B cell (primary cell): ENCODE results near the gene RASGRF2. TPM values are rescaled to one million over a fixed set of nuclear protein-coding genes. Genes with fewer than 3 reads are reported as not detected.

Experiments
- ATAC-seq: fragments of 200-7000 bp; cut with Tn5 transposase; one replicate; pipeline ENCODE4 v1.10.0; 2021; ENCODE audit warnings: low read depth, mild to moderate bottlenecking, moderate number of reproducible peaks, moderate library complexity
- CTCF ChIA-PET: fragments of 350-600 bp; sonication (Branson Sonifier 250); formaldehyde crosslinking; loops from one replicate; lab custom pipeline; 2021; ENCODE audit warnings: antibody characterized with exemption, inconsistent platforms; lab: Charles Lee
- POLR2A ChIA-PET: fragments of 350-600 bp; sonication (Branson Sonifier 250); formaldehyde crosslinking; loops from one replicate; lab custom pipeline; 2021; ENCODE audit warnings: antibody characterized with exemption; lab: Charles Lee
- DNase-seq: peaks from one replicate; pipeline ENCODE4 v3.0.0; 2013
- H2AFZ ChIP-seq: 2 replicates; pipeline ENCODE4 v1.6.1; 2012; ENCODE audit warnings: mild to moderate bottlenecking, low read depth, low read length; ENCODE audit not compliant: insufficient read depth, poor library complexity, severe bottlenecking
- H3K27ac ChIP-seq, 2 donors: 1 replicate in 1 of 2; 2 replicates in 1 of 2; pipeline ENCODE4 v1.5.1; 2012 to 2013; ENCODE audit warnings: low read length in 2 of 2, mild to moderate bottlenecking in 2 of 2, moderate library complexity in 1 of 2
- H3K27me3 ChIP-seq, 4 experiments: fragments of 200-600 bp in 1 of 4; sonication (generic) in 1 of 4; replicated peaks in 1 of 4; 1 replicate in 2 of 4; 2 replicates in 2 of 4; pipeline versions ENCODE4 v1.6.1 to v1.7.0; 2013 to 2016; ENCODE audit warnings: low read length in 3 of 4, mild to moderate bottlenecking in 2 of 4, mixed read lengths in 1 of 4, moderate library complexity in 1 of 4; ENCODE audit not compliant: insufficient read depth in 4 of 4, control insufficient read depth in 3 of 4; ENCODE audit errors: control extremely low read depth in 1 of 4
- H3K36me3 ChIP-seq, 2 experiments: replicated peaks in 1 of 2; 1 replicate in 1 of 2; 2 replicates in 1 of 2; pipeline versions ENCODE4 v1.6.1 to v1.7.1; 2013; ENCODE audit warnings: low read length in 1 of 2; ENCODE audit not compliant: insufficient read depth in 2 of 2, control insufficient read depth in 1 of 2; ENCODE audit errors: control extremely low read depth in 1 of 2, extremely low read depth in 1 of 2
- H3K4me1 ChIP-seq, 2 donors: fragments of 200-600 bp in 1 of 2; sonication (generic) in 1 of 2; 1 replicate in 1 of 2; 2 replicates in 1 of 2; pipeline versions ENCODE4 v1.5.1 to v1.6.1; 2013 to 2017; ENCODE audit warnings: low read length in 2 of 2; ENCODE audit not compliant: control insufficient read depth in 2 of 2, insufficient read depth in 2 of 2
- H3K4me2 ChIP-seq: replicated peaks from 2 replicates; pipeline ENCODE3; 2012; ENCODE audit warnings: mild to moderate bottlenecking, low read depth, low read length; ENCODE audit not compliant: poor library complexity, severe bottlenecking
- H3K4me3 ChIP-seq, 5 experiments: fragments of 200-600 bp in 1 of 5; sonication (generic) in 1 of 5; 1 replicate in 3 of 5; 2 replicates in 2 of 5; pipeline versions ENCODE4 v1.5.1 to v1.7.0; 2011 to 2016; ENCODE audit warnings: low read length in 4 of 5, mild to moderate bottlenecking in 4 of 5, low read depth in 2 of 5, control low read depth in 1 of 5, moderate library complexity in 1 of 5; ENCODE audit not compliant: insufficient read depth in 1 of 5; ENCODE audit errors: control extremely low read depth in 1 of 5, extremely low read depth in 1 of 5
- H3K79me2 ChIP-seq: fragments of 200-600 bp; sonication (generic); one replicate; pipeline ENCODE4 v1.6.0; 2016; ENCODE audit warnings: low read length; ENCODE audit not compliant: control insufficient read depth, insufficient read depth
- H3K9ac ChIP-seq: fragments of 200-600 bp; sonication (generic); 2 replicates; pipeline ENCODE4 v1.6.1; 2017; ENCODE audit warnings: mild to moderate bottlenecking, low read length, moderate library complexity
- H3K9me3 ChIP-seq, 3 donors: one replicate each; pipeline versions ENCODE4 v1.6.1 to v1.7.1; 2013; ENCODE audit warnings: low read length in 2 of 3; ENCODE audit not compliant: control insufficient read depth in 2 of 3, insufficient read depth in 1 of 3; ENCODE audit errors: control extremely low read depth in 1 of 3
- H4K20me1 ChIP-seq: 2 replicates; pipeline ENCODE4 v1.6.0; 2012; ENCODE audit warnings: mild to moderate bottlenecking, low read length; ENCODE audit not compliant: insufficient read depth, control insufficient read depth, poor library complexity, severe bottlenecking
- H3K27ac Mint-ChIP-seq: one replicate; pipeline ENCODE4 v1.8.0; 2021; ENCODE audit warnings: mixed read lengths
- H3K27me3 Mint-ChIP-seq: one replicate; pipeline ENCODE4 v1.8.0; 2021; ENCODE audit warnings: mixed read lengths
- H3K4me1 Mint-ChIP-seq: one replicate; pipeline ENCODE4 v1.8.0; 2021; ENCODE audit warnings: mixed read lengths
- H3K4me3 Mint-ChIP-seq: one replicate; pipeline ENCODE4 v1.8.0; 2021; ENCODE audit warnings: mixed read lengths
- H3K9me3 Mint-ChIP-seq: one replicate; pipeline ENCODE4 v1.8.0; 2022; ENCODE audit warnings: mixed read lengths; ENCODE audit not compliant: insufficient read depth
- EZH2 ChIP-seq: IDR thresholded peaks from 2 replicates; pipeline ENCODE4 v1.6.1; 2012; ENCODE audit warnings: borderline replicate concordance, low read depth, mild to moderate bottlenecking, moderate library complexity, low read length; ENCODE audit not compliant: insufficient read depth, poor library complexity, severe bottlenecking
- WGBS: methylation state at CpG from one replicate; pipeline ENCODE4 v1.1.5; 2013; ENCODE audit warnings: missing lambda C conversion rate; ENCODE audit not compliant: insufficient coverage; 5-methylcytosine and 5-hydroxymethylcytosine counted together
- intact Hi-C: fragments of 100-400 bp; cut with micrococcal nuclease; formaldehyde crosslinking; loops from one replicate; pipeline ENCODE4 v1.10.0; 2022
- polyA plus RNA-seq: library from polyadenylated mRNA; depleted of rRNA; stranded (reverse); fragments of >200 nt; gene quantifications from 2 replicates; pipeline ENCODE4 v1.2.3, GENCODE V29; 2012
- total RNA-seq, 2 donors: library from RNA; stranded (reverse); fragments of 120-200 nt in 1 of 2; gene quantifications; 1 replicate in 1 of 2; 2 replicates in 1 of 2; pipeline versions ENCODE4 v1.2.3 to v1.2.4, GENCODE V29; 2013 to 2022
- TF ChIP-seq, protein P1 (sequence below): fragments of 200-600 bp; IDR thresholded peaks from one replicate; pipeline ENCODE4 v1.8.0; 2022; ENCODE audit warnings: antibody characterized with exemption, mild to moderate bottlenecking

RASGRF2 gene
- total and polyA plus RNA-seq, 2 donors (not counting 1 experiment from before 2014, with no cell fraction given), result 0.04 to 0.37 TPM

- Histone ChIP-seq H2AFZ (no peak overlapping the region), H3K9ac (no peak overlapping the region), H3K4me2 (no peak overlapping the region), H3K9me3 (no peaks in the 10 kb centered on the region), H4K20me1 (no peaks in the 10 kb centered on the region), H3K79me2 (no peaks in the 10 kb centered on the region), H3K27ac (no peak overlapping the region), H3K27me3 (no peaks in the 10 kb centered on the region), H3K36me3 (no peaks in the 10 kb centered on the region), H3K4me1 (peaks cover 0 to 7% of the 10 kb centered on the region in 2 donors), H3K4me3 (no peak overlapping the region)
- intact Hi-C loops, result no loop called here
- Mint-ChIP-seq H3K9me3 (no peaks in the 10 kb centered on the region), H3K4me1 (peaks cover 10% of the 10 kb centered on the region), H3K4me3 (no peak overlapping the region), H3K27ac (no peak overlapping the region), H3K27me3 (no peaks in the 10 kb centered on the region)
- DNase-seq, result no peak
- ChIA-PET CTCF (no interaction called here), POLR2A (no interaction called here)
- no CpG with 5 or more reads among the region's 1 CpG for WGBS
- no peak for TF ChIP-seq EZH2
- TF ChIP-seq, protein P1, sequence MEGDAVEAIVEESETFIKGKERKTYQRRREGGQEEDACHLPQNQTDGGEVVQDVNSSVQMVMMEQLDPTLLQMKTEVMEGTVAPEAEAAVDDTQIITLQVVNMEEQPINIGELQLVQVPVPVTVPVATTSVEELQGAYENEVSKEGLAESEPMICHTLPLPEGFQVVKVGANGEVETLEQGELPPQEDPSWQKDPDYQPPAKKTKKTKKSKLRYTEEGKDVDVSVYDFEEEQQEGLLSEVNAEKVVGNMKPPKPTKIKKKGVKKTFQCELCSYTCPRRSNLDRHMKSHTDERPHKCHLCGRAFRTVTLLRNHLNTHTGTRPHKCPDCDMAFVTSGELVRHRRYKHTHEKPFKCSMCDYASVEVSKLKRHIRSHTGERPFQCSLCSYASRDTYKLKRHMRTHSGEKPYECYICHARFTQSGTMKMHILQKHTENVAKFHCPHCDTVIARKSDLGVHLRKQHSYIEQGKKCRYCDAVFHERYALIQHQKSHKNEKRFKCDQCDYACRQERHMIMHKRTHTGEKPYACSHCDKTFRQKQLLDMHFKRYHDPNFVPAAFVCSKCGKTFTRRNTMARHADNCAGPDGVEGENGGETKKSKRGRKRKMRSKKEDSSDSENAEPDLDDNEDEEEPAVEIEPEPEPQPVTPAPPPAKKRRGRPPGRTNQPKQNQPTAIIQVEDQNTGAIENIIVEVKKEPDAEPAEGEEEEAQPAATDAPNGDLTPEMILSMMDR, result no peak
- no peak for ATAC-seq
Observed at GRCh38 chr5:80977764-80978163, 17.6 kb downstream of the RASGRF2 start.

DNA sequence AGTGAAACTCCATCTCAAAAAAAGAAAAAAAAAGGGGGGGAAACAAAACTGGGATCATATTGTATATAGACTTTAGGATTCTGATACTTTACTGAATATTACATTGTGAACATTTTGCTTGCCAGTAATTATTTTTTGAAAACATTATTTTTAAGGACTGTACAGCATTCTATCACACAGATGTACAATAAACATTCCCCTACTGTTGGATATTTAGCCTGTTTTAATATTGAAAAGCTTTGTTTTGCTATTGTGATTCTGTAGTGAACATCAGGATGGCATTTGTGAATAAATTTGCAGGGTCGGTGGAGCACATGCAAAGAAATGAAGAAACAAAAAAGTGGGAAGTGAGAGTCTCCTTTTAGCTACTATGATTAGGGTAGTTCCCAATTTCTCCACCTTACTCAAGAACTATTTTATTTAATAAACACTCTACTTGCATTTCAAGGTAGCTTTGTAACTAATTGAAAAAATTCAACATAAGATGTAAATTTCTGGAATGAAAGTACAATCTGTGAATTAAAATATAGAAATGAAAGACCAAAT lies 18.7 kb downstream of the RASGRF2 start:
- H4K20me1 ChIP-seq, result no peaks in the 10 kb centered on the region
- no peak overlapping the region for H3K27ac ChIP-seq
- no peaks in the 10 kb centered on the region for H3K9me3 ChIP-seq
- ChIA-PET POLR2A (no interaction called here), CTCF (no interaction called here)
- no peaks in the 10 kb centered on the region for H3K9me3 Mint-ChIP-seq
- no peak overlapping the region for H3K4me3 Mint-ChIP-seq
- WGBS, result no CpG with 5 or more reads among the region's 1 CpG
- no peak for TF ChIP-seq EZH2
- TF ChIP-seq, protein P1, result no peak
- no peaks in the 10 kb centered on the region for H3K27me3 Mint-ChIP-seq
- ATAC-seq, result no peak
- peaks cover 10% of the 10 kb centered on the region for H3K4me1 Mint-ChIP-seq
- no peak overlapping the region for H3K27ac Mint-ChIP-seq
- intact Hi-C loops, result no loop called here
- H3K9ac ChIP-seq, result no peak overlapping the region
- H3K27me3 ChIP-seq, result no peaks in the 10 kb centered on the region
- H3K79me2 ChIP-seq, result no peaks in the 10 kb centered on the region
- no peaks in the 10 kb centered on the region for H3K36me3 ChIP-seq
- no peak overlapping the region for H3K4me2 ChIP-seq
- no peak overlapping the region for H3K4me3 ChIP-seq
- H3K4me1 ChIP-seq, result peaks cover 0 to 7% of the 10 kb centered on the region in 2 donors
- DNase-seq, result no peak
- no peak overlapping the region for H2AFZ ChIP-seq
